Body of pancreas (tissue), 4 donors: ENCODE measurements around the gene ARHGAP26.

Experiments used
- POLR2A ChIP-seq, 3 donors: fragments of 450-650 bp; IDR thresholded peaks; one replicate each; pipeline ENCODE4 v1.6.1; 2016; ENCODE audit warnings: antibody characterized with exemption in 3 of 3, mild to moderate bottlenecking in 2 of 3
- TF ChIP-seq, protein P1 (sequence below), 7 experiments: fragments of 450-650 bp in 4 of 7; fragments of 200-600 bp in 3 of 7; sonication (generic) in 3 of 7; IDR thresholded peaks; one replicate each; pipeline ENCODE4 v1.5.1; 2016 to 2019; ENCODE audit warnings: antibody characterized with exemption in 7 of 7

DNA sequence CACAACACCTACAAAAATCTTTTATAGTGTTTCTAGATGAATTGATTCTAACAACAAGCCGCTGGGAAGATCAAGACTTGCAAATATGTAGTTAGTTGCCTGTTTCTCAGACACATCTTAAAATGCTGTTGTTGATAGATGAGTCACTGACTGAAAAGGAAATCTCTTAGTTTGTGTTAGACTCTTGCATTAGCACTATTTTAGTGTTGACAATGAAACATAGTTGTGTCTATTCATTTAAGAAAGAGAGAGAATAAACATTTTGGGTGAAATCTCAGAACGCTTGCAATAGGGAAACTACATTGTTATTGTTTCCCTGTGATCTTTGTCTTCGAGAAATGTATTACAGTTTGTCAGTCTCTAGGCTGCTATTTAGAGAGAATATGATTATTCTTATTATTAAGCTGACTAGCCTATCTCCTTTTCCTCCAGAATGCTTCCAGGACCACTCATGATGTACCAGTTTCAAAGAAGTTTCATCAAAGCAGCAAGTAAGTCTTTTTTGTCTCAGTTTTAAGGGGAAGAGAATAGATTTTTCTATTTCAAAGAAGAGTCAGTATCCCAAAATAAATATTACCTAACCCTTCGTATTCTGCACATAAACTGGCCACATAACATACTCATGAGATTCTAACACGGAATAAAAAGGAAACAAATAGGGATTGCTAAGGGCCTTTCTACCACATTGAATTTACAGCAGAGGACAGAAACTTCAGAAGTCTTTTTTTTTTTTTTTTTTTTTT lies 285.6 kb downstream of the ARHGAP26 start:
- TF ChIP-seq, protein P1, sequence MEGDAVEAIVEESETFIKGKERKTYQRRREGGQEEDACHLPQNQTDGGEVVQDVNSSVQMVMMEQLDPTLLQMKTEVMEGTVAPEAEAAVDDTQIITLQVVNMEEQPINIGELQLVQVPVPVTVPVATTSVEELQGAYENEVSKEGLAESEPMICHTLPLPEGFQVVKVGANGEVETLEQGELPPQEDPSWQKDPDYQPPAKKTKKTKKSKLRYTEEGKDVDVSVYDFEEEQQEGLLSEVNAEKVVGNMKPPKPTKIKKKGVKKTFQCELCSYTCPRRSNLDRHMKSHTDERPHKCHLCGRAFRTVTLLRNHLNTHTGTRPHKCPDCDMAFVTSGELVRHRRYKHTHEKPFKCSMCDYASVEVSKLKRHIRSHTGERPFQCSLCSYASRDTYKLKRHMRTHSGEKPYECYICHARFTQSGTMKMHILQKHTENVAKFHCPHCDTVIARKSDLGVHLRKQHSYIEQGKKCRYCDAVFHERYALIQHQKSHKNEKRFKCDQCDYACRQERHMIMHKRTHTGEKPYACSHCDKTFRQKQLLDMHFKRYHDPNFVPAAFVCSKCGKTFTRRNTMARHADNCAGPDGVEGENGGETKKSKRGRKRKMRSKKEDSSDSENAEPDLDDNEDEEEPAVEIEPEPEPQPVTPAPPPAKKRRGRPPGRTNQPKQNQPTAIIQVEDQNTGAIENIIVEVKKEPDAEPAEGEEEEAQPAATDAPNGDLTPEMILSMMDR (IDR thresholded peaks at IDR 0.05): no peak
- no peak for TF ChIP-seq POLR2A (IDR thresholded peaks at IDR 0.05)
